Upper lobe of left lung (tissue), 4 donors: Measurements from ENCODE around the gene HNF4A.

Experiments used
- CTCF ChIP-seq, 6 experiments: fragments of 450-650 bp in 4 of 6; fragments of 200-600 bp in 2 of 6; sonication (generic) in 2 of 6; IDR thresholded peaks; one replicate each; pipeline ENCODE4 v1.5.1; 2016 to 2019; ENCODE audit warnings: antibody characterized with exemption in 6 of 6
- POLR2A ChIP-seq, 4 donors: fragments of 450-650 bp; IDR thresholded peaks; one replicate each; pipeline ENCODE4 v1.5.1; 2016 to 2017; ENCODE audit warnings: antibody characterized with exemption in 4 of 4, mild to moderate bottlenecking in 2 of 4
- POLR2AphosphoS5 ChIP-seq, 2 donors: sonication (generic); formaldehyde crosslinking; IDR thresholded peaks; one replicate each; pipeline ENCODE4 v1.5.1; 2017; ENCODE audit warnings: antibody characterized with exemption in 2 of 2

GRCh38 chr20:44355498-44356352 is at the start of gene HNF4A:
- TF ChIP-seq CTCF (IDR thresholded peaks at IDR 0.05): no peak
- TF ChIP-seq POLR2A (IDR thresholded peaks at IDR 0.05): no peak
- TF ChIP-seq POLR2AphosphoS5 (IDR thresholded peaks at IDR 0.05): no peak
